Superior temporal gyrus (tissue), 1 donor: ENCODE data around the gene SCNN1A.
"Not testable (repeated sequence)": the region's sequence is repeated elsewhere in the genome, so short reads cannot be mapped to it uniquely, and the experiment has no call there.

Source experiments
- DNase-seq: peaks from one replicate; pipeline ENCODE4 v3.0.0-alpha.2; 2016; ENCODE audit errors: extremely low spot score

Gene SCNN1A

GRCh38 chr12:6347367-6348338, 27.7 kb downstream of the SCNN1A start:
- DNase-seq = no peak

DNA sequence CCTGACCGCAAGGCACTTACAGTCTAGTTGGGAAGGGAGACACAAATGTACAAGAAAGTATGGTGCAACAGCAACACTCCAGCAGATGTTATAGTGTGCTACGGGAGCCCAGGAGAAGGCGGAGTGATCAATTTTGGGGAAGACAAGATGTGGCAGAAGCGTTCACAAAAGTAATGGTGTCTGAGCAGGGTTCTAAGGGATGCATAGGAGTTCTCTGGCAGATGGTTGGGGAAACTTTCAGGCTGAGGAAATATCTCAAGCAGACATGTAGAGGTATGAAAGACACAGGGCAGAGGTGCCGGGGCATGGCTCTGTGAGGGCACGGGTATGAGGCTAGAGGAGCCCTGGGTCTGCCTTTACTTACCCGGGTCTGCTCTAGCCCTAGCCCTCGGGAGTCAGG, 28.4 kb downstream of the SCNN1A start:
- no peak for DNase-seq

DNA sequence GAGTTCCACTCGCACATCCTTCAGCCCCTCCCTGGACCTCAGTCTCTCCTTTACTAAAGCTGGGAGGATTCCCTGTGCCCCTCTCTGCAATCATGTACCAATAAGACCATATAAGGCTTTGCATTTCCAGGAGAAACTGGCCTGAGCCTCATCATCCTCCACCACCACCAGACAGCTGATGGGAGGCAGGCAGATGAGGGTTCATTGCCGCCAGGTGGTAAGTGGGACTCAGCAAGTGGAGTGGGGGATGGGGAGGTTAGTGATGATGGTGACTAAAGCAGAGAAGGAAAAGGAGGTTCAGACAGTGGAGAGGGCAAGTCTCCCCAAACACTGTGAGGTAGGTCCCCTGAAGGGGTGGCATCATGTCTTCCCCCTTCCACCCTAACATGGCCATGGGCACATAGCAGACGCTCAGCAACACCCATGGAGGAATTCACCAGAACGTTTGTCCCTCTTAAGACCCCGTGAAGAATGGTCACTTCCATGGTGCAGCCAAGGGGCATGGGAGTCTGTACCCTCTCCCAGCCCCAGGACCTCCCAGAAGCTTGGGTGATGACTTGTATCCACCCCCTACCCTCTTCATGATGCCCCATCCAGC, 29.0 kb downstream of the SCNN1A start:
- no peak for DNase-seq

DNA sequence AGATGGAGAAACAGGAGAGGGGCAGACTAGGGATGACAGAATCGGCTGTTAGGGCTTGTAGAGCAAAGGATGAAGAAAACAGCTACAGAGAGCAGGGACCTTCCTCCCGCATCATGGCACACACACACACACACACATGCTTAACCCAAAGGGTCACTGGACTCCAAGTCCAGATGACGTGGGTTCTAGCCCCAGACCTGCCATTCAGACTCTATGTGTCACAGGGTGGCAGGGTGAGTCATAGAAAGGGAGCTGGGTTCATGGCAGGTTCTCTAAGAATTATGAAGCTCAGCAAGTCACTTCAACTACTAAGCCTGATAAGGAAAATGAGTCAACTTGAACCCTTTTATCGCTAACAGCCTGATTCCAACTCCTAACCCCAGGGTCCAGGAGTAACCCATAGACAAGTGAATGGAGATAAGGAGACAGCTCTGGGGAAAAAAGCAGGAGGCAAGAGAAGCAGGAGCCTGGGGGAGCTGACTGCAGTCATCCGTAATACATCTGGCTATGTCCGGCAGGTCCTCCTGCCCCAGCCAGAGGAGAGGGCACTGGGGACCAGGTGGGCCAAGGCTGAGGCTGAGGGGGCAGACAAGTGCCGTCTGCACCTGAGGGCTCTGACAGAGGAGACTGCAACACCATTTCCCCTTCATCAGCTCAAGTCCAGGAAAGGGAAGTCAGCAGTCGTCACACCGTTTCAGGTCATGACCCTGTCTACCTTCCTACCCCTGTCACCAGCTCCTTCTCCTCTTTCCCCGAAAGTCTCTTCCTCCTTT, 29.9 kb downstream of the SCNN1A start:
- no peak for DNase-seq

GRCh38 chr12:6344101-6344660, 31.2 kb downstream of the SCNN1A start:
- not testable (repeated sequence) for DNase-seq

DNA sequence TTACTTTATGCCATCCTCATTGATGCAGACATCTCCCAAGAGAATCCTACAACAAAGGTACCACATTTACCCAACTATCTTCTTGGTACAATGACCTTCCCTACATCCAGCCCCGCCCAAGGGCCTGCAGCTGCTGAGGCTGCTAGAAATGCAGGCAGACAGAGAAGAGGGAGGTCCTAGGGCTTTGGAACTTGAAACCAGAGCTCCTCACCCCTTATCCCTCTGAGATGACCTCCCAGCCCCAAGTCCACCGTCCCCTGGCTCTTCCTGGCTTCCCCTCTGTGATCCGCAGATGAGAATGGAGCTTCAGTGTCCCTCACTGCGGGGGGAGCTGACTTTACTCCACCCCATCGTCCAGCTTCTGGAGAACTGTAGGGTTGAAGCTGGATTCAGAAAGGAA, 31.8 kb downstream of the SCNN1A start:
- DNase-seq = no peak

DNA sequence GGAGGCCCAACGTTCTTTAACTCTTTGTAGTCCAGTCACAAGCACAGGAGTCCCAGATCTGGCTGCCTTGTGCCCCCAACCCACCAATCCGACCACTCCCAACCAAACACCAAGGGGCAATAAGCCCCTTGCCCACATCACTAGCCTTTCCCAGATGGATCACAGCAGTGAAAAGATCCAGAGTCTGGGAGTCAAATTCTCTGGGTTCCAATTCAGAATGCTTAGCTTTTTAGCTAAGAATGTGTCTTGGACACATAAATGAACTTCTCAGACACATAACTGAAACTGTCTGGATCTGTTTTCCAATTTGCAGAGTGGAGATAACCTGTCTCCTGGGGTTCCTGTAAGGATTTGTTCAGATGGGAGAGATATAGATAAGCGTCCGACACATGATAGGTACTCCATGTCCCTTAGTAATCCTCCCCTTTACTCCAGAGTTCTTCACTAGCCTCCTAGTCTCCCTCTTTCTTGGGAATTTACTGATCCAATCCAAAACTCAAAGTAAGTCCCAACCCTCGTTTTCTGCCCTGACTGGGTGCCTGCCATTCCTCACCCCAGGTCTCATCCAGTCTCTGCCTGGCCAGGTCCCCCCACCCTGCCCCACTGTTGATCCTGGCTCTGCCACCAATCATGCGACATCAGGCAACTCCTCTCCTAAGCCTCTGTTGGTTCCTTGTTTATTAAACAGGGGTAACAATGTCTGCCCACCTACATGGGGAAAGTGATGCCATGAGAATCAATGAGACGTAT, 33.0 kb downstream of the SCNN1A start:
- DNase-seq = no peak

- DNase-seq = peak; percentile 31
These were observed 33.8 kb downstream of the SCNN1A start, which contains the start of gene TNFRSF1A for GRCh38 chr12:6341417-6342139. Gene TNFRSF1A (minus strand): TSS chr12:6342076. CDS start chr12:6341814, 262 bp downstream.

DNA sequence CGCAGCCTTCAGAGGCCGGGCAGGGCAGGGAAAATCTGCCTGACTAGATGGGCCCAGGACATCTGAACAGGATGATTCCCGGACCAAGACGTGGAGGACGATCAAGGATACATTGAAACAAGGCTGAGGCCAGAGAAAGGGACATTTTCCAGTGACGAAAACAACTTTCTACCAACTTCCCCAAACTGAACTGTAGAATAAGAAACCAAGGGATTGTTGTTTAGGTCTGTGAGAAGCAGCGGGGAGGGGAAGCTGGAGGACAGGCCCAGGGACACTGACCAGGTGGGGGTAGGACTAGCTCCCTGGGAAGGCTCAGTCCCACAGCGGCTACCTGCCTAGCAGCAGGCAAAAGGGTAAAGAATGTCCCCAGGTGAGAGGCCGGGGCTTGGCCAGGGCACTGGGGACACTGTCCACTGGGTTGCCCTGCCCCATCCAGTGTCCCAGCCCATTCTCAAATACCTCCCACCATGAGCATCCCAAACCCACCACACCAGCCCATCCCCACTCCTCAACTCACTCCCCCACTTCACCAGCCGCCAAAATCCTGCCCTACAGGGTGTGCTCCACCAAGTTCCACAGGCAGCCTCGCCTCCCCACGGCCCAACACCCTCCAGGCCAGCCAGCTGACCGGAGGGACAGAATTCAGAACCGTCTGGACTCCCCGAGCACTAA, 34.5 kb downstream of the SCNN1A start:
- DNase-seq = no peak

GRCh38 chr12:6340032-6340638, 35.2 kb downstream of the SCNN1A start:
- DNase-seq = no peak

- DNase-seq = no peak
These were observed 36.4 kb downstream of the SCNN1A start for GRCh38 chr12:6338955-6339354.

DNA sequence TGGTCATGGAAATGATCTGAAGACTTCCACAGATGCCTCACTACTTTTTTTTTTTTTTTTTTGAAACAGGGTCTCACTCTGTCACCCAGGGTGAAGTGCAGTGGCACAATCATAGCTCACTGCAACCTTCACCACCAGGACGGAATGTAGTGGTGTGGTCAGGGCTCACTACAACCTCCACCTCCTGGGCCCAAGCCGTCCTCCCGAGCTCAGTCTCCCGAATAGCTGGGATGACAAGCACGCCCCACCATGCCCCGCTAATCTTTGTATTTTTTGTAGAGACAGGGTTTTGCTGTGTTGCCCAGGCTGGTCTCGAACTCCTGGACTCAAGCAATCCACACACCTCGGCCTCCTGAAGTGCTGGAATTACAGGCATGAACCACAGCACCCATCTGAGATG, 36.8 kb downstream of the SCNN1A start:
- DNase-seq = not testable (repeated sequence)

DNA sequence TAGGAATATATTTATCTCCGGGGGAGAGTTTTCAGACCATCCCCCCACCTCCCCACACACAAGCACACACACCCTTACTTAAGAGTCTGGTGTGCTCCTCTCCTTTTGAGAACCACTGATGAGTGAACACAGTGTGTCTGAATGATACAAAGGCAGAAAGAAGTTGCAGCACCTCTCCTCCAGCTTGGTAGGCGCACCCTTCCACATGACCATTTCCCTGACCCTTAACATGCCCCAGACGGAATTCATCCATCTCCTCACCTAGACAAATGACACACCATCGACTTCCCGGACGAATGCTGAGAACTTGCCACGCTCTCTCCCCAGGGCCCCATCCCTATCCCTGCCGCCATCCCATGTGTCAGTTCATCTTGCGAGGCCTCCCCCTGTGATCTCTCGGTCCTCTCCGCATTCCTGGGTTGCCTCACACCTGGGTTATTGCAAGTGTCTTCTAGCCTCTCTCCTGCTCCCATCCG, 37.4 kb downstream of the SCNN1A start:
- DNase-seq = no peak

GRCh38 chr12:6336889-6337853, 38.2 kb downstream of the SCNN1A start:
- DNase-seq = no peak

DNA sequence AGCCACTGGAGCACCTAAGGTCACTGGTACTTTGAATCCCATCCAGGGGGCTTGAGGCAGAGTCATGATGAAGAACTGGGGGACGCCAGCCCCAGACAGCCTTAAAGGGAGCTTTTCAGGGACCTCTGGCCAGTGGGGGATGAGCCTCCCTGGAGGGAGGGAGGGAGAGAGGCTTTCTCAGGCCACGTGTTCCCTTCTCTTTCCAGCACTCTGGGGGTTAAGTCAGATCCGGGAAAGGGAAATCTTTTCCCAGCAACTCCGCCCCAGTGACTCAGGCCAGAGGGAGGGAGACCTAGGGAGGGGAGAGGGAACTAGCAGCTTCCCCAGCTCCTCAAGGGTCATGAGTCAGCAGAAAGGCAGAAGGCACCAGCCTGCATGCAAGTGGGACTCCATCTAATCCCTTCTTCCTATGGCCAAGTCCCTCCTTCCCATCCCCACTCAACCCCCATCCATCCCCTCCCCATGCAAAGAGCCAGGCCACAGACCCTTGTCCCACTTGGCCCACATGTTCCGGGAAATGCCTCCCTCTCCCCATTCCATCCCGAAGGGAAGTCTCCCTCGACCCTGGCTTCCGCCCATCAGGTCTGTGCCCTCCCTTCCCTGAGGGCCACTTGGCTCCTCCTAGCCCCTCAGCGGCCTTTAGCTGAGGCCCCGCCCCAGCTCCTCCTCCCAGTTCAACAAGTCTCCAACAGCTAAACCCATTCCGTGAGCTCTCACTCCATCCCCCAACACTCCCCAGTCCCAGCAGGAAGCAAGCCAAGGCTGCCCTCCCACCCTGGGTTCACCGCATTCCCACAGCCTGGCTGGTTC, 39.1 kb downstream of the SCNN1A start:
- DNase-seq = peak; percentile 34

- no peak for DNase-seq
These were observed 39.8 kb downstream of the SCNN1A start for GRCh38 chr12:6335451-6336078.

GRCh38 chr12:6334940-6335450, 40.4 kb downstream of the SCNN1A start:
- DNase-seq = no peak
